LNCaP clone FGC (cell line): ENCODE data around the gene ZFHX2.

ENCODE experiments used
- DNase-seq: peaks from one replicate; pipeline ENCODE4 v3.0.0-alpha.2; 2011; ENCODE audit warnings: low read depth
- H3K4me3 ChIP-seq: 2 replicates; pipeline ENCODE4 v1.5.1; 2011; ENCODE audit warnings: mild to moderate bottlenecking, low read depth, low read length, control low read depth
- TF ChIP-seq, protein P1 (sequence below): IDR thresholded peaks from 2 replicates; pipeline ENCODE4 v1.5.1; 2012; ENCODE audit warnings: mild to moderate bottlenecking; ENCODE audit not compliant: control insufficient read depth, insufficient read depth; ENCODE audit errors: extremely low read depth

Gene ZFHX2

DNA sequence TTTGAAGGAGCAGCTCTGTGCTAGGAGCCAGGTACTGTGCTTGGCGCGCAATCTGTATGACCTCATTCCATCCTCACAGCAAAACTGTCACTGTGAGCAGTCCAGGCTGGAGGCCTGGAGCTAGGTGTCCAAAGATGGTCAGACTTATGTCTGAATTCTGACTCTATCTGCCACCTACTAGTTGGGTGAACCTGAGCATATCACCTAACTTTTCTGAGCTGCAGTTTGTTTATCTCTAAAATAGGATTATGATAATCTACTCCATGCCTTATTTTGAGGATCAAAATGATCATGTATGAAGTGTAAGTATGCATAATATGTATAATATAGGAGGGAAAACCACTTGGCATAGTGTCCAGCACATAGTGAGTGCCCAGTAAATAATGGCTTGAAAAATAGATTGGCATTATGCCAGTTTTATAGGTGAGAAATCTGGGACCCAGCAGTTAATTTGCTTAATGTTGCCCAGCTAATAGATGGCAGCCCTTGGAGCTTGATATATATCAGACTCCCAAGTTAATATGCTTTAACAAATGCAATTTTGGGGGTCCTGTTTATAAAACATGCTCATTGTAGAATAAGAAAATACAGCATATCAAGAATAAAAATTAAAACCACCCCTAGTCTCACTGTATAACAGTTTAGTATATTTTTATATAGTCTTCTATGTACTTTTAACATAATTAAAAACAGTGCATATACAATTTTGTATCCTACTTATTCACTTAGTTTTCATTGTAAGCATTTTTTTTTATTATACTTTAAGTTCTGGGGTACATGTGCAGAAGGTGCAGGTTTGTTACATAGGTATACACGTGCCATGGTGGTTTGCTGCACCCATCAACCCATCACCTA lies 31.6 kb upstream of the ZFHX2 start:
- no peak overlapping the region for H3K4me3 ChIP-seq
- TF ChIP-seq, protein P1, sequence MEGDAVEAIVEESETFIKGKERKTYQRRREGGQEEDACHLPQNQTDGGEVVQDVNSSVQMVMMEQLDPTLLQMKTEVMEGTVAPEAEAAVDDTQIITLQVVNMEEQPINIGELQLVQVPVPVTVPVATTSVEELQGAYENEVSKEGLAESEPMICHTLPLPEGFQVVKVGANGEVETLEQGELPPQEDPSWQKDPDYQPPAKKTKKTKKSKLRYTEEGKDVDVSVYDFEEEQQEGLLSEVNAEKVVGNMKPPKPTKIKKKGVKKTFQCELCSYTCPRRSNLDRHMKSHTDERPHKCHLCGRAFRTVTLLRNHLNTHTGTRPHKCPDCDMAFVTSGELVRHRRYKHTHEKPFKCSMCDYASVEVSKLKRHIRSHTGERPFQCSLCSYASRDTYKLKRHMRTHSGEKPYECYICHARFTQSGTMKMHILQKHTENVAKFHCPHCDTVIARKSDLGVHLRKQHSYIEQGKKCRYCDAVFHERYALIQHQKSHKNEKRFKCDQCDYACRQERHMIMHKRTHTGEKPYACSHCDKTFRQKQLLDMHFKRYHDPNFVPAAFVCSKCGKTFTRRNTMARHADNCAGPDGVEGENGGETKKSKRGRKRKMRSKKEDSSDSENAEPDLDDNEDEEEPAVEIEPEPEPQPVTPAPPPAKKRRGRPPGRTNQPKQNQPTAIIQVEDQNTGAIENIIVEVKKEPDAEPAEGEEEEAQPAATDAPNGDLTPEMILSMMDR: no peak

GRCh38 chr14:23580948-23581281 lies 29.4 kb upstream of the ZFHX2 start:
- H3K4me3 ChIP-seq: no peak overlapping the region
- DNase-seq: no peak
- TF ChIP-seq, protein P1: no peak

More for the DNA sequence above, 31.6 kb upstream of the ZFHX2 start:
- DNase-seq: no peak

DNA sequence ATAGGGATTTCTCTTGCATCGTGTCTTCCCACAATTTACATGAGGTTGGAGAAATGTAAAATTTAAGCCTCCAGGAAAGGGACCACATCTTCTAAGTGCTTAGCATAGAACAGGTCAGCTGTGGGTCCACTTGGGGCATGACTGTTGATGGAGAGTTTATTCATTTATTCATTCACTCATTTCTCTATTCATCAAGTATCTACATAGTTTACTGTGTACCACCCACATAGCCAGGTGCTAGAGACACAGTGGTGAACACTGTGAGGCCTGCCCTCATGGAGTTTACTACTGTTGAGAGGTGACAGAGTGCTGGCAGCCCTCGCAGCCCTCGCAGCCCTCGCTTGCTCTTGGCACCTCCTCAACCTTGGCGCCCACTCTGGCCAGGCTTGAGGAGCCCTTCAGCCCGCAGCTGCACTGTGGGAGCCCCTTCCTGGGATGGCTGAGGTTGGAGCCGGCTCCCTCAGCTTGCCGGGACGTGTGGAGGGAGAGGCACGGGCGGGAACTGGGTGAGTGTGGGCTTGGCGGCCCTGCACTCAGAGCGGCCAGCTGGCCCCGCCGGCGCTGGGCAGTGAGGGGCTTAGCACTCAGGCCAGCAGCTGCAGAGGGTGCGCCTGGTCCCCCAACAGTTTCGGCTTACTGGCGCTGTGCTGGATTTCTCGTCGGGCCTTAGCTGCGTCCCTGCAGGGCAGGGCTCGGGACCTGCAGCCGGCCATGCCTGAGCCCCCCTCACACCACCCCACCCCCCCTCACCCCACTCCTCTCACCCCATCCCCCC lies 28.8 kb upstream of the ZFHX2 start:
- TF ChIP-seq, protein P1: no peak
- H3K4me3 ChIP-seq: no peak overlapping the region
- no peak for DNase-seq

GRCh38 chr14:23579739-23580138 lies 28.2 kb upstream of the ZFHX2 start:
- no peak overlapping the region for H3K4me3 ChIP-seq
- TF ChIP-seq, protein P1: no peak
- DNase-seq: no peak

DNA sequence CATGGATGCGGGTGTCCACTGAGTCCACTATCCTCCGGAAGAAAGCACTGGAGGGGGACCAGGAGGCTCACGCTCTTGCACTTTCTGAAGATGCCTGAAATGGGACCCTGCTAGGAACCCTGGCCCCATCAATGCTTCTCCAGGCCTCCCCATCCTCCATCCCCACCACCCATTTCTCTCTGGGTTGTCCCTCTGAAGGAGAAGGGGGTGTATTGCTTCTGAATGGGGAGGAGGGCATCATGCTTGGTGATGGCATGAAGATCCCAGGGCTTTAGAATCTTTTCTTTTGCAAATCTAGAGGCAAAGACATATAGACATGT lies 27.7 kb upstream of the ZFHX2 start:
- no peak overlapping the region for H3K4me3 ChIP-seq
- DNase-seq: no peak
- TF ChIP-seq, protein P1: no peak

DNA sequence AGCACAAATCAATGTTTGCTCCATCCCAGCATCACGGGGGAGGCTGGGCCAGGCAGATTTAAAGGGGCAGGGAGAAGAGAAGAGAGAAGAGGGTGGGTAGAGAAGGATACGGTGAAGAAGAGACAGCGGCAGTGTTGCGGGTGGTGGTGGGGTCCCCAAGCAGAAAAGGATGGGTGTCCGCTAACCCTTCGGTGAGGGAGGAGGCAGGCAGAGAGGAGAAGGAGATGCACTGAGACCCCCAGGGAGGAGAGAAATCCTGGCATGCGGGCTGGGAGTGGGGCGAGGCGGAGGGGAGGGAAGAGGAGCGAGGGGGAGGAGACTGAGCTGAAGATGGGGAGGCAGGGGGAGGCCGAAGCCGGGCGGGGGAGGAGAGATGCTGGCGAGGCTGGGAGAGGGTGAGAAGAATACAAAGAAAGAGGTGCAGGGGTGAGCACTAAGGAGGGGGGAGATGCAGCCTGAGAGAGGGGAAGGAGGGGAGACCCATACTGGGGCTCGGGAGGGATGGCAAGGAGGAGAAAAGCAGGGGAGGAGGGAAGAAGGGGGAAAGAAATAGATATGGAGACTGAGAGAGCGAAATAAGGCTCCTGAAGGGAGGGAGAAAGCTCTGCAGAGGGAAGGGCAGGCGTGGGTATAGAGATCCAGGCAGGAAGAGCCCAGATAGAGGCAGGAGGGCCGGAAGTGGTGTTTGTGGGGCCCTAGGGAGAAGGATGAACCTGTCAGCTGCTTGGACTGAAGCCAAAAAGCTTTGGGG lies 27.2 kb upstream of the ZFHX2 start, which contains the start of gene JPH4:
Gene JPH4 (minus strand): TSS at position 231 of the 751 bp plus-strand sequence. CDS start 1,337 bp downstream, outside the sequence.
- no peak for DNase-seq
- TF ChIP-seq, protein P1: no peak
- H3K4me3 ChIP-seq: no peak within 1 kb of the TSS
